ENCODE results near the gene UBXN6.

Gene UBXN6

DNA sequence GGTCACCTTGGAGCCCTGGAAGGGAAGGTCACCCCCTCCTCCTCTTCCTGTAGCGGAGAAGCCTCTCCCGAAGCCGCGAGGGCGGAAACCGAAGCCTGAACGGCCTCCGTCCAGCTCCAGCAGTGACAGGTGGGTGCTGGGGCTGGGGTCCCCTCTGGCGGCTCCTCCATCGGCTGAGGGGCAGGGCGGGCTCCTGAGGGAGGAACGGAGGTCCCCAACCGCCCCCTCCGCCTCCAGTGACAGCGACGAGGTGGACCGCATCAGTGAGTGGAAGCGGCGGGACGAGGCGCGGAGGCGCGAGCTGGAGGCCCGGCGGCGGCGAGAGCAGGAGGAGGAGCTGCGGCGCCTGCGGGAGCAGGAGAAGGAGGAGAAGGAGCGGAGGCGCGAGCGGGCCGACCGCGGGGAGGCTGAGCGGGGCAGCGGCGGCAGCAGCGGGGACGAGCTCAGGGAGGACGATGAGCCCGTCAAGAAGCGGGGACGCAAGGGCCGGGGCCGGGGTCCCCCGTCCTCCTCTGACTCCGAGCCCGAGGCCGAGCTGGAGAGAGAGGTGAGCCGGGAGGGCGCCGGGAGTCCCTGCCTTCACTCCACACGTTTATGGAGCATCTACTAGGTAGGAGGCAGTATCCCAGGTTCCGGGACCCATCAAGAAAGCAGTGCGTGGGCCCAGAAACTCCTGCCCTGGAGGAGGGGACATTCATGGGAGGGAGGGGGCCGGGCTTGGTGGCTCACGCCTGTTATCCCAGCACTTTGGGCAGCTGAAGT is 36.5 kb upstream of the UBXN6 start:
- no peak for DNase-seq (ENCODE audit: extremely low read depth, low read depth)
- TF ChIP-seq, protein P1, sequence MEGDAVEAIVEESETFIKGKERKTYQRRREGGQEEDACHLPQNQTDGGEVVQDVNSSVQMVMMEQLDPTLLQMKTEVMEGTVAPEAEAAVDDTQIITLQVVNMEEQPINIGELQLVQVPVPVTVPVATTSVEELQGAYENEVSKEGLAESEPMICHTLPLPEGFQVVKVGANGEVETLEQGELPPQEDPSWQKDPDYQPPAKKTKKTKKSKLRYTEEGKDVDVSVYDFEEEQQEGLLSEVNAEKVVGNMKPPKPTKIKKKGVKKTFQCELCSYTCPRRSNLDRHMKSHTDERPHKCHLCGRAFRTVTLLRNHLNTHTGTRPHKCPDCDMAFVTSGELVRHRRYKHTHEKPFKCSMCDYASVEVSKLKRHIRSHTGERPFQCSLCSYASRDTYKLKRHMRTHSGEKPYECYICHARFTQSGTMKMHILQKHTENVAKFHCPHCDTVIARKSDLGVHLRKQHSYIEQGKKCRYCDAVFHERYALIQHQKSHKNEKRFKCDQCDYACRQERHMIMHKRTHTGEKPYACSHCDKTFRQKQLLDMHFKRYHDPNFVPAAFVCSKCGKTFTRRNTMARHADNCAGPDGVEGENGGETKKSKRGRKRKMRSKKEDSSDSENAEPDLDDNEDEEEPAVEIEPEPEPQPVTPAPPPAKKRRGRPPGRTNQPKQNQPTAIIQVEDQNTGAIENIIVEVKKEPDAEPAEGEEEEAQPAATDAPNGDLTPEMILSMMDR (IDR thresholded peaks at IDR 0.05; ENCODE audit: low read depth, low read length, missing control alignments): no peak
- no peak overlapping the region for H3K4me3 ChIP-seq (replicated peaks; ENCODE audit: low read depth, low read length)

DNA sequence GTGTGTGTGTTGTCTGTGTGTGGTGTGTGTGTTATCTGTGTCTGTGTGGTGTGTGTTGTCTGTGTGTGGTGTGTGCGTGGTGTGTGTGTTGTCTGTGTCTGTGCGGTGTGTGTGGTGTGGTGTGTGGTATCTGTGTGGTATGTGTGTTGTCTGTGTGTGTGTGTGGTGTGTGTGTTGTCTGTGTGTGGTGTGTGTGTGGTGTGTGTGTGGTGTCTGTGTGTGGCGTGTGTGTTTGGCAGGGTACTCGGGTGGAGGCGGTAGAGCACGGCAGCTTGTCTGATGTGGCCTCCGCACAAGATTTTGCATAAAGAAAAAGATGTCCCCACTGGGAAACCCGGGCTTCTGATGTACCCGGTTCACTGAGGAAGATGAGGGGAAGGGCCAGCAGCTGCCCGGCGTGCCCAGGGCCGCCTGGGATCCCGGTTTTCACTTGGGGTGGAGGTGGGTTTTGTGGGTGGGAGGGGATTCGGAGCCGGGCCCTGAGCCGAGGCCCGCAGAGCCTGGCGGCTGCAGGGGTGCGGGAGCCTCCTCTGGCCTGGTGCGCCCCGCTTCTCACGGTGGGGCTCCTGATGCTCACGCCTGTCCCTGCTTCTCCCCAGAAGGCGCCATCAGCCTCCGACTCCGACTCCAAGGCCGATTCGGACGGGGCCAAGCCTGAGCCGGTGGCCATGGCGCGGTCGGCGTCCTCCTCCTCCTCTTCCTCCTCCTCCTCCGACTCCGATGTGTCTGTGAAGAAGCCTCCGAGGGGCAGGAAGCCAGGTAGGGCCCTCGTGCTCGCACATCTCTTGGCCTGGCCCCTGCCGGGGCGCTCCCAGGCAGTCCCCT is 35.7 kb upstream of the UBXN6 start:
- no peak overlapping the region for H3K4me3 ChIP-seq (replicated peaks; ENCODE audit: low read depth, low read length)
- DNase-seq (ENCODE audit: extremely low read depth, low read depth): no peak
- TF ChIP-seq, protein P1 (IDR thresholded peaks at IDR 0.05; ENCODE audit: low read depth, low read length, missing control alignments): no peak

DNA sequence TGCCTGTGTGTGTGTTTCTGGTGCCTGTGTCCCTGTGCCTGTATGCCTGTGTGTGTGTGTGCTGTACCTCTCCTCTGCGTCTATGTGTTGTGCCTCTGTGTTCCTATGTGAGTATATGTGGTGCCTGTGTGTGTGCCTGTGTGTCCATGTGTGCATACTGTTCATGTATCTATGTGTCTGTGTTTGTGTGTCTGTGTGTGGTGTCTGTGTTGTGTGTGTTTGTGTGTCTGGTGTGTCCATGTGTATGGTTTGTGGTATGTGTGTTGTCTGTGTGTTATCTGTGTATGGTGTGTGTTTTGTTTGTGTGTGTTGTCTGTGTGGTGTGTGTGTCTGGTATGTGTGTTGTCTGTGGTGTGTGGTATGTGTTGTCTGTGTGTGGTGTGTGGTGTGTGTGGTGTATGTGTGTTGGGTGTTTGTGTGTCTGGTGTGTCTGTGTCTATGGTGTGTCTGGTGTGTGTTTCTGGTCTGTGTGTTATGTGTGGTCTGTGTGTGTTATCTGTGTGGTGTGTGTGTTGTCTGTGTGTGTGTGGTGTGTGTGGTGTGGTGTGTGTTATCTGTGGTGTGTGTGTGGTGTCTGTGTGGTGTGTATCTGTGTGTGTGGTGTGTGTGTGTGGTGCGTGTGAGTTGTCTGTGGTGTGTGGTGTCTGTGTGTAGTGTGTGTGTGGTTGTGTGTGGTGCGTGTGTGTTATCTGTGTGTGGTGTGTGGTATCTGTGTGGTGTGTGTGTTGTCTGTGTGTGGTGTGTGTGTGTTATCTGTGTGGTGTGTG is 34.9 kb upstream of the UBXN6 start:
- TF ChIP-seq, protein P1 (IDR thresholded peaks at IDR 0.05; ENCODE audit: low read depth, low read length, missing control alignments): no peak
- no peak overlapping the region for H3K4me3 ChIP-seq (replicated peaks; ENCODE audit: low read depth, low read length)
- DNase-seq (ENCODE audit: extremely low read depth, low read depth): no peak

DNA sequence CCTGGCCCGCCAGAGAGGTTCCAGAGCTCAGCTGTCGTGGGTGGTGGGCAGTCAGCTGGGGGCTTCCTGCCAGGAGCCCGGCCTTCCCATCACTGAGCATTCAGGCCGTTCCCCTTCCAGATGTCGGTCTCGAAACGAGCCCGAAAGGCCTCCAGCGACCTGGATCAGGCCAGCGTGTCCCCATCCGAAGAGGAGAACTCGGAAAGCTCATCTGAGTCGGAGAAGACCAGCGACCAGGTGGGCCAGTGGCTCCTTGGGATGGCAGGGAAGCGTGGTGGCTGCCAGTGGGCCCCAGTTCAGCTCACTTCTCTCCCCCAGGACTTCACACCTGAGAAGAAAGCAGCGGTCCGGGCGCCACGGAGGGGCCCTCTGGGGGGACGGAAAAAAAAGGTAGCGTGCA is 33.9 kb upstream of the UBXN6 start:
- TF ChIP-seq, protein P1 (IDR thresholded peaks at IDR 0.05; ENCODE audit: low read depth, low read length, missing control alignments): no peak
- DNase-seq (ENCODE audit: extremely low read depth, low read depth): no peak
- H3K4me3 ChIP-seq (replicated peaks; ENCODE audit: low read depth, low read length): no peak overlapping the region

DNA sequence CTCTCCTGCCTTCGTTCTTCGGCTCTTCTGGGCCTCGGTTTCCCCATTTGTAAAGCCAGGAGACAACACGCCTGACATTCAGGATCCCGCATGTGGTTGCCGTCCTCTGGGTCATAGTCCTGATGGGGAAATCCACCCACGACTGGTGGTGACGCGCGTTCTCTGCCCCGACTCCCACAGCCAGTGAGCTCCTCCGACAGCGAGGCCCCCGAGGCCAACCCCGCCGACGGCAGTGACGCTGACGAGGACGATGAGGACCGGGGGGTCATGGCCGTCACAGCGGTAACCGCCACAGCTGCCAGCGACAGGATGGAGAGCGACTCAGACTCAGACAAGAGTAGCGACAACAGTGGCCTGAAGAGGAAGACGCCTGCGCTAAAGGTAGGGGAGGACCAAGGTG is 30.9 kb upstream of the UBXN6 start:
- DNase-seq (ENCODE audit: extremely low read depth, low read depth): no peak
- no peak overlapping the region for H3K4me3 ChIP-seq (replicated peaks; ENCODE audit: low read depth, low read length)
- TF ChIP-seq, protein P1 (IDR thresholded peaks at IDR 0.05; ENCODE audit: low read depth, low read length, missing control alignments): no peak

DNA sequence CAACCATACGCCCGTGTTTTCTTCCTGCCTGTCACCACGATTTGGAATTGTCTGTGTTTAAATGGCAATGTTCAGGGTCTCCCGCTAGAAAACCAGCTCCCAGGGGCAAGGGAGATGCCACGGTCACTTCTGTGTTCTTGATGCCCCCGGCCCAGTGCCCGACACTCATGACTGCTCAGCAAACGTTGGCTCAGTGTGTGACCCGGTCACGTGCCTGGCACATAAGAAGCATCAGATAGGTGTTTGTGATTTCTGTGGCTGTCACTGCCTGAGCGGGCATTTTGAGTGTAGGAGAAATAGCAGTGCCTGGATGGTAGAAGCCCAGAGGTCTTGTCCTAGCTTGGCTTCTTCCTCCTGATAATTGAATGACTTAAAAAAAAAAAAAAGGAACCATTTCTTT is 30.0 kb upstream of the UBXN6 start:
- TF ChIP-seq, protein P1 (IDR thresholded peaks at IDR 0.05; ENCODE audit: low read depth, low read length, missing control alignments): no peak
- DNase-seq (ENCODE audit: extremely low read depth, low read depth): no peak
- H3K4me3 ChIP-seq (replicated peaks; ENCODE audit: low read depth, low read length): no peak overlapping the region

Data from HFF-Myc (cell line).